ENCODE data around the gene SERPINA1. TPM values are rescaled to one million over a fixed set of nuclear protein-coding genes. Genes with fewer than 3 reads are reported as not detected.

The SERPINA1 gene
- total and polyA plus RNA-seq, 2 of the 13 experiments (the other 11 are each of a cell fraction or from before 2014, with no cell fraction given): 3,266 to 11,015 TPM

- TF ChIP-seq ZNF142 (CRISPR knock-in tag; IDR thresholded peaks at IDR 0.05): no peak
- TF ChIP-seq ZNF788 (CRISPR knock-in tag; IDR thresholded peaks at IDR 0.05; ENCODE audit: borderline replicate concordance): no peak
- 0 out of 2 replicates have a peak, but pooled peaks have one; percentile 26 for TF ChIP-seq SAP130 (CRISPR knock-in tag; IDR thresholded peaks at IDR 0.05; ENCODE audit: low read depth)
- TF ChIP-seq MED1 (CRISPR knock-in tag; IDR thresholded peaks at IDR 0.05): 0 out of 2 replicates have a peak, but pooled peaks have one; percentile 37
- no peak for TF ChIP-seq DZIP1 (CRISPR knock-in tag; IDR thresholded peaks at IDR 0.05)
- no peak for TF ChIP-seq HNRNPL (IDR thresholded peaks at IDR 0.05; ENCODE audit: low read depth, low read length)
- 0 out of 2 replicates have a peak, but pooled peaks have one; percentile 22 for TF ChIP-seq KDM2A (CRISPR knock-in tag; IDR thresholded peaks at IDR 0.05; ENCODE audit: borderline replicate concordance, low read depth)
- TF ChIP-seq THRA (CRISPR knock-in tag; IDR thresholded peaks at IDR 0.05; ENCODE audit: borderline replicate concordance): peak; percentile 65; the same call in 1 of the 2 replicates
- TF ChIP-seq THYN1 (CRISPR knock-in tag; IDR thresholded peaks at IDR 0.05; ENCODE audit: borderline replicate concordance, low read depth): no peak
- no peak for TF ChIP-seq ZSCAN5A (CRISPR knock-in tag; IDR thresholded peaks at IDR 0.05; ENCODE audit: borderline replicate concordance)
- peak; percentile 55; the same call in 1 of the 2 replicates for TF ChIP-seq ZBTB25 (CRISPR knock-in tag; IDR thresholded peaks at IDR 0.05)
- no peak for TF ChIP-seq RXRA (CRISPR knock-in tag; IDR thresholded peaks at IDR 0.05)
- TF ChIP-seq ESRRA (CRISPR knock-in tag; IDR thresholded peaks at IDR 0.05; ENCODE audit: low read depth): no peak
- 0 out of 2 replicates have a peak, but pooled peaks have one; percentile 37 for TF ChIP-seq HOXA3 (CRISPR knock-in tag; IDR thresholded peaks at IDR 0.05)
- TF ChIP-seq LCORL (IDR thresholded peaks at IDR 0.05): no peak
- 0 out of 2 replicates have a peak, but pooled peaks have one; percentile 29 for TF ChIP-seq LCORL (CRISPR knock-in tag; IDR thresholded peaks at IDR 0.05)
- peak; percentile 48 for TF ChIP-seq GATAD2A (CRISPR knock-in tag; IDR thresholded peaks at IDR 0.05)
Measured at GRCh38 chr14:94423453-94424056, 35.2 kb upstream of the SERPINA1 start (continued).
